Neural cell (in vitro differentiated cells): ENCODE data around the gene QSER1.

ENCODE experiments used
- CTCF ChIP-seq: fragments of 450-650 bp; IDR thresholded peaks from 2 replicates; pipeline ENCODE4 v1.5.1; 2014; ENCODE audit warnings: antibody characterized with exemption, mild to moderate bottlenecking, moderate library complexity; ENCODE audit not compliant: poor library complexity, severe bottlenecking
- EP300 ChIP-seq: fragments of 450-650 bp; conservative IDR thresholded peaks from 2 replicates; pipeline ENCODE4 v1.6.1; 2014; ENCODE audit warnings: antibody characterized with exemption, mild to moderate bottlenecking, moderate library complexity; ENCODE audit not compliant: poor library complexity, severe bottlenecking
- EZH2 ChIP-seq: fragments of 200-600, 300-800 bp; shearing (Covaris generic), sonication (generic); IDR thresholded peaks from 2 replicates; pipeline ENCODE4 v1.6.1; 2014; ENCODE audit warnings: antibody characterized with exemption, low read length, borderline replicate concordance, mild to moderate bottlenecking; ENCODE audit not compliant: insufficient read depth, poor library complexity, severe bottlenecking
- MXI1 ChIP-seq: fragments of 450-650 bp; conservative IDR thresholded peaks from 2 replicates; pipeline ENCODE4 v1.6.1; 2014; ENCODE audit warnings: antibody characterized with exemption, mild to moderate bottlenecking; ENCODE audit not compliant: poor library complexity, severe bottlenecking
- POLR2AphosphoS5 ChIP-seq: IDR thresholded peaks from 2 replicates; pipeline ENCODE4 v1.6.1; 2012
- RAD21 ChIP-seq: fragments of 450-650 bp; conservative IDR thresholded peaks from 2 replicates; pipeline ENCODE4 v1.6.1; 2014; ENCODE audit warnings: antibody characterized with exemption, mild to moderate bottlenecking, moderate library complexity
- REST ChIP-seq: IDR thresholded peaks from 2 replicates; pipeline ENCODE4 v1.6.1; 2012; ENCODE audit warnings: borderline replicate concordance
- SMC3 ChIP-seq: fragments of 450-650 bp; conservative IDR thresholded peaks from 2 replicates; pipeline ENCODE4 v1.6.1; 2014; ENCODE audit warnings: antibody characterized with exemption, mild to moderate bottlenecking, moderate library complexity; ENCODE audit not compliant: poor library complexity
- TAF1 ChIP-seq: IDR thresholded peaks from 2 replicates; pipeline ENCODE4 v1.6.1; 2012; ENCODE audit warnings: low read depth

GRCh38 chr11:32968541-32968940 is 75.9 kb downstream of the QSER1 start:
- no peak for TF ChIP-seq CTCF
- TF ChIP-seq TAF1 = no peak
- no peak for TF ChIP-seq POLR2AphosphoS5
- no peak for TF ChIP-seq EP300
- TF ChIP-seq REST = no peak
- no peak for TF ChIP-seq SMC3
- TF ChIP-seq EZH2 = no peak
- TF ChIP-seq RAD21 = no peak
- TF ChIP-seq MXI1 = no peak
